ENCODE results near the gene PRKCB. TPM values are rescaled to one million over a fixed set of nuclear protein-coding genes. Genes with fewer than 3 reads are reported as not detected.

PRKCB gene
- polyA plus RNA-seq, 1 donor = 1.4 TPM

GRCh38 chr16:23866621-23867020 lies 30.8 kb downstream of the PRKCB start:
- no peak for DNase-seq

- DNase-seq = no peak
Observed at GRCh38 chr16:23867566-23867965, 31.8 kb downstream of the PRKCB start.

- DNase-seq = no peak
Observed at GRCh38 chr16:23868136-23868535, 32.4 kb downstream of the PRKCB start.

- no peak for DNase-seq
Observed at GRCh38 chr16:23869052-23869451, 33.3 kb downstream of the PRKCB start.

GRCh38 chr16:23871924-23872323 lies 36.1 kb downstream of the PRKCB start:
- DNase-seq = no peak

- DNase-seq = no peak
Observed at GRCh38 chr16:23874613-23875294, 39.0 kb downstream of the PRKCB start.

GRCh38 chr16:23876256-23876896 lies 40.6 kb downstream of the PRKCB start:
- no peak for DNase-seq

- no peak for DNase-seq
Observed at GRCh38 chr16:23877107-23878070, 41.6 kb downstream of the PRKCB start.

GRCh38 chr16:23879735-23880373 lies 44.1 kb downstream of the PRKCB start:
- DNase-seq = no peak

- DNase-seq = no peak
Observed at GRCh38 chr16:23889189-23889588, 53.4 kb downstream of the PRKCB start.

- no peak for DNase-seq
Observed at GRCh38 chr16:23893986-23894385, 58.2 kb downstream of the PRKCB start.

- no peak for DNase-seq
Observed at GRCh38 chr16:23895052-23895451, 59.3 kb downstream of the PRKCB start.

GRCh38 chr16:23896832-23897821 lies 61.3 kb downstream of the PRKCB start:
- DNase-seq = no peak

GRCh38 chr16:23898682-23899430 lies 63.1 kb downstream of the PRKCB start:
- DNase-seq = no peak

GRCh38 chr16:23899869-23900268 lies 64.1 kb downstream of the PRKCB start:
- no peak for DNase-seq

GRCh38 chr16:23900480-23901177 lies 64.8 kb downstream of the PRKCB start:
- DNase-seq = no peak

GRCh38 chr16:23901178-23902033 lies 65.6 kb downstream of the PRKCB start:
- no peak for DNase-seq

- DNase-seq = no peak
Observed at GRCh38 chr16:23902034-23902747, 66.4 kb downstream of the PRKCB start.
